Endometrial microvascular endothelial cells (primary cell): ENCODE measurements around the gene NBEAL1. TPM values are rescaled to one million over a fixed set of nuclear protein-coding genes. Genes with fewer than 3 reads are reported as not detected.
"Not testable (repeated sequence)": the region's sequence is repeated elsewhere in the genome, so short reads cannot be mapped to it uniquely, and the experiment has no call there.

ENCODE experiments used
- in situ Hi-C: cut with HindIII; loops from 2 replicates; pipeline ENCODE4 v1.10.0; 2017; ENCODE audit warnings: low sequenced_read_pairs, low pct_unique_long_range_greater_than_20kb; ENCODE audit errors: inconsistent ontology term
- total RNA-seq: library from RNA; depleted of rRNA; stranded (reverse); fragments of >200 nt; gene quantifications from one replicate; pipeline ENCODE4 v1.2.3, GENCODE V29; 2015; ENCODE audit errors: inconsistent ontology term

Gene NBEAL1
- total RNA-seq, 1 donor from 2014 or later: 13.8 TPM

GRCh38 chr2:203185864-203186263, 171.2 kb downstream of the NBEAL1 start:
- in situ Hi-C loops: no loop called here

GRCh38 chr2:203190547-203190946, 175.9 kb downstream of the NBEAL1 start:
- in situ Hi-C loops: not testable (repeated sequence)

DNA sequence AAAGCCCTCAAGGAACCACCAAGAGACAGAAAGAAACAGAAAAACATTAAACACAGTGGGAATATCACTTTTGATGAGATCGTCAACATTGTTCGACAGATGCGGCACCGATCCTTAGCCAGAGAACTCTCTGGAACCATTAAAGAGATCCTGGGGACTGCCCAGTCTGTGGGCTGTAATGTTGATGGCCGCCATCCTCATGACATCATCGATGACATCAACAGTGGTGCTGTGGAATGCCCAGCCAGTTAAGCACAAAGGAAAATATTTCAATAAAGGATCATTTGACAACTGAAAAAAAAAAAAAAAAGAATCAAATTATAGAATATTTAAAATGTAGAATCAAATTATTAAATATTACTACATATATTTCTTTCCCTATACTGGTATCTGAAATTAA, 176.4 kb downstream of the NBEAL1 start:
- in situ Hi-C loops: not testable (repeated sequence)

DNA sequence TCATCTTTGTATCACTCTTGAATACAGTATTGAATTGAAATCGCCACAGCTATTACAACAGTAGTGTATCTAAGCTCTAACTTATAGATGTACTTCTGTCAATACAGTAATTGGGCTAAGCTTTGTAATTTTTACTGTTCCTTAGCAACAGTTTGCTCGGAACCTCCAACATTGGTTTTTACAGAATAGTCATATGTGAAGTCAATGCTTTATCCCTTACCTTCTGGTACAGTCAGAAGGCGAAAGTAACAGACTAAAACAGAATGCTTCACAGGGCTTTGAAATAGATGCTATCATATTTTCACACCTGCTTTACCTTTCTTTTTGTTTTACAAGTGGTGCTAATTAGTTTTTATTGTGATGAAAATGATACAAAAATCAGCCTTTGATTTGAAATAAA, 177.3 kb downstream of the NBEAL1 start:
- in situ Hi-C loops: no loop called here

DNA sequence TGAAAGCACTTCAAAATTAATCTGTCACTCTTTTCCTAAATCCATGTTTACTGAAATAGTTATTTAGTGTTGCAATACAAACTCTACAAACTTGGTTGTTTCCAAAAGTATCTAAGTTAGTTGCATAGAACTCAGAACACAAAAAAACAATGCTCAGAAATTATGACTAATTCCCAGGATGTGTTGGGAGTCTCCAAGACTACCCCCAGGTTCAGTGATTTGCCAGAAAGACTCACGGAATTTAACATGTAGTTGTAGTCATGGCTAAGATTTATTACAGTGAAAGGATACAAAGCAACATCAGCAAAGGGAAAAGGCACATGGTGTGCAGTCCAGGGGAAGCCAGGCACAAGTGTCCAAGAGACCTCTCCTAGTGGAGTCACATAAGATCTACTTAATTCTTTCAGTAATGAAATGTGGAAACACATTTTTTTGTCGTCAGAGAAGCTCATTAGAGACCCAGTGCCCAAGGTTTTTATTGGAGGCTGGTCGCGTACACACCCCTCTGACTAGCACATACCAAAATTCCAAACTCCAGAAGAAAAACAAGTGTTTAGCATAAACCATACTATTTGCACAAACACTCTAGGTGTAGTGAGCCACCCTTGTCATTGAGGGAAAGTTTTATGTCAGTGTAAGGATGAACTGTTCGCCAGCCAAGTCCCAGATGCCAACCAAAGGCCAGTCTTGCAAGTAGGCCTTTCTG, 180.8 kb downstream of the NBEAL1 start:
- in situ Hi-C loops: no loop called here

DNA sequence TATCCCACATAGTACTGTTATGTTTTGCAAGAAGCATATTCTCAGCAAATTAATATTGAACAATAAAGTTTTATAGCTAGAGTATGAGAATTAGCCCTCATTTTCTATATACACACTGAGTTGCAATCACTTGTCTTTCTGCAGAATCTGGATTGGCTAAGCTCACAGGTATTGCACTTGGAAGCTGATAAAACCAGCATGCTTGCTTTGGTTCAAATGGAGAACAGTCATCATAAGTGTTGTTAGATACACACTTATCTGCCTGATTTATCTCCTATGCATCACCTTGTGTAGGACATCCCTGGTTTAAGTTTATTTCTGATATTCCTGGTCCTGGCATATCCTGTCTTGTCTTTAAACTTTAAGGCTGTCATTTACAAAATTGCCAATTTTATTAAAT, 186.2 kb downstream of the NBEAL1 start:
- in situ Hi-C loops: no loop called here

DNA sequence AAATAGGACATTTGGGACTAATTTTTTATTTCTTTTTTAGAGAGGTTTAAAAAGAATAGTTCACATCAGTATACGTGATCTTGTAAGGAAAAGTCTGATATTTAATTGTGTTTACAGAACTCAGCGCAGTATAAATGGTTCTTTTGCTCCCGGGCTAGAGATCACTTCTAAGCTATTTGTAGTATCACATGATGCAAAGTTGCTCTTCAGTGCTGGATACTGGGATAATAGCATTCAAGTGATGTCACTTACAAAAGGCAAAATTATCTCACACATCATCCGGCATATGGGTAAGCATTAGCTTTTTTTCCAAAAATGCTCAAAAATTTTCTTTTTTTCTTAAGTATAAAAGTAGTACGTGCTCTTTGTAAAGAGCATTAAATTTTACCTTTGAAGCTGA, 186.8 kb downstream of the NBEAL1 start:
- in situ Hi-C loops: no loop called here

DNA sequence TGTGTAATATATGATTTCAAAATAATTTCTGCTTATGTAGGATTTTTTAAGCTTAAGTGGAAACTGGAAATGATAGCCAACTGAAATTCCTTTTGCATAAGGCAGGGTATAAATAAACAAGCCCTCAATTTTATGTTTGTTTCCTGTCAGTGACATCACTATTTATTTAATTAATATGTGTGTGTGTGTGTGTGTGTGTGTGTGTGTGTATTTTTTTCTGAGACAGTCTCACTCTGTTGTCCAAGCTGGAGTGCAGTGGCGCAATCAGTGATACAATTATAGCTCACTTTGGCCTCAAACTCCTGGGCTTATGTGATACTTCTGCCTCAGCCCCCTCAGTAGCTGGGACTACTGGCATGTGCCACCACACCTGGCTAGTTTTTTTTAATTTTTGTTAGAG, 194.9 kb downstream of the NBEAL1 start:
- in situ Hi-C loops: no loop called here

- in situ Hi-C loops: no loop called here
These were observed 210.9 kb downstream of the NBEAL1 start for GRCh38 chr2:203225423-203226039.

DNA sequence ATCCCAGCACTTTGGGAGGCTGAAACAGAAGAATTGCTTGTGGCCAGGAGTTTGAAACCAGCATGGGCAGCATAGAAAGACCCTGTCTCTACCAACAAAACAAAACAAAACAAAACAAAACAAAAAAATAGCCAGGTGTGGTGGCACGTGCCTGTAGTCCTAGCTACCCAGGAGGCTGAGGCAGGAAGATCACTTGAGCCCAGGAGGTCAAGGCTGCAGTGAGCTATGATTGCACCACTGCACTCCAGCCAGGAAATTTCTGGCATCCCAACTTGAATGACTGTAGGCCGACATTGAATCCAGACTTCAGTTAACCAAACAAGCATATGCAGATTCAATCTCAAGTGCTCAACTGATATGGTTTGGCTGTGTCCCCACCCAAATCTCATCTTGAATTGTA, 215.0 kb downstream of the NBEAL1 start:
- in situ Hi-C loops: not testable (repeated sequence)

DNA sequence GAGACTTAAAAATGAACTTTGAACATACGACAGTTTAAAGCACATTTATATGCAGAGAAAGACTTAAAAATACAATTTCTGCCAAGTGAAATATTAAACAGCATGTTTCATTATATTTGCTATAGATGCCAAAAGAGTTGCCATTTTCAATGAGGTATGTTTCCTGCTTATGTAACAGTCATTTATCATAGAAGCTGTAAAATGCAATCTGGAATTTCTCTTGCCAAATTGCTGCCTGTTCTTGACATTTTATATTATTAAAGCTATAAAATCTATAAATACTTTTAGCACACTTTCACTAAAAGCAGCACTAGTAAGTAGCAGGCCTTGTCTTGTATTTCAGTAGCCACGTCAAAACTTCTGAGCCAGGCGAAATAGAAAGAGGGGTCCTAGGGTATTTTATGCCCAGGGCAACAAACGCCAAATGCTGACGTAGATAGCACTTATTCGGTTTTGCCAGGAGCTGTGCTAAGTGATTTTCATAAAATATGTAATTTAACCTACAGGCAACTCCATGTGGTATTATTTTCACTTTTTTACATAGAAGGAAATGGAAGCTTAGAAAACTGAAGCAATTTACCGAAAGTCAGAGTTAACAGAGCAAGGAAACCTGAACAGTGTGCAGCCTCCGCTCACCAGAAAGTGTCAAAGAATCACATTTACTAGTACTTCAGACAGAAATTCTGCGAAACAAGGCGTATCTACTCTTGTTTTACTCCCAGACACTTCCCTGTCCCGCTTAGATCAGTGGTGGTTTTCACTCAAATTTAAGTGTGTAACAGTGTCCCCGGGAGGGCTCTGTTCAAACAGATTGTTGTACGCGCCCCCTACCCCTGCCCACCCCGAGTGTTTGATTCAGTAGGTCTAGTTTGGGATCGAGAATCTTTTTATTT, 222.9 kb downstream of the NBEAL1 start:
- in situ Hi-C loops: no loop called here

DNA sequence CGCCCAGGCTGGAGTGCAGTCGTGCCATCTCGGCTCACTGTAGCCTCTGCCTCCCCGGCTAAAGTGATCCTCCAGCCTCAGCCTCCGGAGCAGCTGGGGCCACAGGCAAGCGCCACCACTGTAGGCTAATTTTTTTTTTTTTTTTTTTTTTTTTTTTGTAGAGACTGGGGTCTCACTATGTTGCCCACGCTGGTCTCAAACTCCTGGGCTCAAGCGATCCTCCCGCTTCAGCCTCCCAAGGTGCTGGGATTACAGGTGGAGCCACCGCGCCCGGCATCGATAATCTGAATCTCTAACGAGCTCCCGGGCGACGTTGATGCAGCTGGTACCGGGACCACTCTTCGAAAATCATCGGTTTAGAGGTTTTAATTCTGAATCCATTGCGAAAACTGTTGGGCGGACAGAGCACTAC, 223.6 kb downstream of the NBEAL1 start:
- in situ Hi-C loops: no loop called here

DNA sequence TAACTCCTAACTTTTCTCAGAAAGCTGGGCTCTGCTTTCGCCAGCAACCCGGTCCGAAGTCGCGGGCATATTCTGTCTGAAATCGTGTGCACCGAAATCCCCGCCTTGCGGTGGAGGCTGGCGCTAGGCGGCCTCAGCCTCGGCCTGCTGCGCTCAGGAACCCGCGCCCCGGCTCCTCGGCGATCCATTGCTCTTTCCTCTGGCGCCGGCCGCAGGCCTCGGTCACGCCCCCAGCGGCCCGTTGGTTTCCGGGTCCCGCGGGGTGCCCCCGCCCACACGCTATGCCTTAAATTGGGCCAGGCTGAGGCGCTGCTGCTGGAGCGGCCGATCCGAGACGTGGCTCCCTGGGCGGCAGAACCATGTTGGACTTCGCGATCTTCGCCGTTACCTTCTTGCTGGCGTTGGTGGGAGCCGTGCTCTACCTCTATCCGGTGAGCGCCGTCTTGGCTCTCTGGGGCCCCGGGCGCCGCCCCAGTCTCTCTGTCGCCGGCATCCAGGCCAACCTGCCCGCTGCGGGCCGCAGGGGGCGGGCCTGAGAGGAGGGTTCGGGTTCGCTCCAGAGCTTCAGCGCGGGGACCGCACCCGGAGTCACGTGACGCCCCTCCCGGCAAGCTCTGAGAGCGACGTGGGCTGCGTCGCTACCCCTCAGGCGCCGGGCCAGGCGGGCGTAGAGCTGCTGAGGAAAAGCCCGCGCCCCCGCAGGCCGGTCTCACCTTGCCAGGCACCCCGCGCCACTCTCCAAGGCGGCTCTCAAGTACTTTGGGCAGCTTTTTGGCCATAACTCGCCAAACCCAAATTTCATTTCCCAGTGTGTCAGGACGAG, 224.2 kb downstream of the NBEAL1 start, which contains the start of gene CYP20A1:
TSS of gene CYP20A1 (plus strand) at position 315 of the 823 bp plus-strand sequence. CDS start at position 360, 45 bp downstream.
- in situ Hi-C loops: no loop called here

- in situ Hi-C loops: no loop called here
These were observed 225.8 kb downstream of the NBEAL1 start for GRCh38 chr2:203240491-203240890.

- in situ Hi-C loops: no loop called here
These were observed 227.8 kb downstream of the NBEAL1 start for GRCh38 chr2:203242518-203242917.

DNA sequence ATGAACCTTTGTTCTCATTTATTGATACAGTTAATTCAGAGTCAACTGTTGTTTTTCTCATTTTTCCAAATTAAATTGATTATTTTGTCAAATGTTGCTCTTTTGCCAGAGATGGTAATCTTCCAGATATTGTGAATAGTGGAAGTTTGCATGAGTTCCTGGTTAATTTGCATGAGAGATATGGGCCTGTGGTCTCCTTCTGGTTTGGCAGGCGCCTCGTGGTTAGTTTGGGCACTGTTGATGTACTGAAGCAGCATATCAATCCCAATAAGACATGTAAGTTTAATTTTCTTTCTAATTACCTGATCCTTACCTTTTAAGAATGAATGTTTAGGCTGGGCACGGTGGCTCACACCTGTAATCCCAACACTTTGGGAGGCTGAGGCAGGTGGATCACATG, 232.0 kb downstream of the NBEAL1 start:
- in situ Hi-C loops: no loop called here

- in situ Hi-C loops: no loop called here
These were observed 238.1 kb downstream of the NBEAL1 start for GRCh38 chr2:203252818-203253217.

- in situ Hi-C loops: not testable (repeated sequence)
These were observed 238.9 kb downstream of the NBEAL1 start for GRCh38 chr2:203253422-203254095.
